MCF 10A (cell line): Measurements from ENCODE around the gene ZNF26. TPM values are rescaled to one million over a fixed set of nuclear protein-coding genes. Genes with fewer than 3 reads are reported as not detected.
"Not testable (repeated sequence)": the region's sequence is repeated elsewhere in the genome, so short reads cannot be mapped to it uniquely, and the experiment has no call there.

Experiments
- BruUV-seq: library from RNA; stranded (reverse); fragments of 400-500 nt; replicated peaks from 2 replicates; lab custom pipeline; 2021; lab: Mats Ljungman, UMichigan
- CTCF ChIA-PET: fragments of 300-600 bp; sonication (Branson Sonifier 250); formaldehyde crosslinking; extraction: SDS; loops from one replicate; lab custom pipeline; 2021; ENCODE audit warnings: antibody characterized with exemption, inconsistent platforms; lab: Yijun Ruan, JAX
- POLR2A ChIA-PET: fragments of 300-600, 350-650 bp; sonication (Branson Sonifier 250); formaldehyde crosslinking; extraction: SDS; loops from one replicate; lab custom pipeline; 2020; ENCODE audit warnings: antibody characterized with exemption, inconsistent platforms; lab: Yijun Ruan, JAX
- DNase-seq: peaks from one replicate; pipeline ENCODE4 v3.0.0-alpha.2; 2018; ENCODE audit not compliant: unreplicated experiment
- H3K27ac Mint-ChIP-seq: one replicate; pipeline ENCODE4 v1.8.0; 2022; ENCODE audit warnings: mild to moderate bottlenecking, low read depth, mixed read lengths; ENCODE audit not compliant: unreplicated experiment
- H3K27me3 Mint-ChIP-seq: one replicate; pipeline ENCODE4 v1.8.0; 2022; ENCODE audit warnings: mixed read lengths; ENCODE audit not compliant: insufficient read depth, unreplicated experiment
- H3K36me3 Mint-ChIP-seq: one replicate; pipeline ENCODE4 v1.8.0; 2022; ENCODE audit warnings: mild to moderate bottlenecking, moderate library complexity, mixed read lengths; ENCODE audit not compliant: insufficient read depth, unreplicated experiment
- H3K4me1 Mint-ChIP-seq: one replicate; pipeline ENCODE4 v1.8.0; 2022; ENCODE audit warnings: mixed read lengths; ENCODE audit not compliant: insufficient read depth, unreplicated experiment
- H3K4me3 Mint-ChIP-seq: one replicate; pipeline ENCODE4 v1.8.0; 2022; ENCODE audit warnings: mild to moderate bottlenecking, moderate library complexity, mixed read lengths; ENCODE audit not compliant: unreplicated experiment
- H3K9me3 Mint-ChIP-seq: one replicate; pipeline ENCODE4 v1.8.0; 2022; ENCODE audit warnings: mixed read lengths; ENCODE audit not compliant: unreplicated experiment
- CTCF ChIP-seq: fragments of 200-600 bp; IDR thresholded peaks from one replicate; pipeline ENCODE4 v1.8.0; 2022; ENCODE audit warnings: antibody characterized with exemption, mild to moderate bottlenecking; ENCODE audit not compliant: unreplicated experiment
- intact Hi-C: fragments of 100-400 bp; cut with micrococcal nuclease; formaldehyde crosslinking; loops from 2 replicates; pipeline ENCODE4 v1.14.1; 2022
- total RNA-seq: library from RNA; stranded (reverse); gene quantifications from 2 replicates; pipeline ENCODE4 v1.2.3, GENCODE V29; 2022

Gene ZNF26
- total RNA-seq, 1 experiment from 2014 or later: 18.7 TPM

DNA sequence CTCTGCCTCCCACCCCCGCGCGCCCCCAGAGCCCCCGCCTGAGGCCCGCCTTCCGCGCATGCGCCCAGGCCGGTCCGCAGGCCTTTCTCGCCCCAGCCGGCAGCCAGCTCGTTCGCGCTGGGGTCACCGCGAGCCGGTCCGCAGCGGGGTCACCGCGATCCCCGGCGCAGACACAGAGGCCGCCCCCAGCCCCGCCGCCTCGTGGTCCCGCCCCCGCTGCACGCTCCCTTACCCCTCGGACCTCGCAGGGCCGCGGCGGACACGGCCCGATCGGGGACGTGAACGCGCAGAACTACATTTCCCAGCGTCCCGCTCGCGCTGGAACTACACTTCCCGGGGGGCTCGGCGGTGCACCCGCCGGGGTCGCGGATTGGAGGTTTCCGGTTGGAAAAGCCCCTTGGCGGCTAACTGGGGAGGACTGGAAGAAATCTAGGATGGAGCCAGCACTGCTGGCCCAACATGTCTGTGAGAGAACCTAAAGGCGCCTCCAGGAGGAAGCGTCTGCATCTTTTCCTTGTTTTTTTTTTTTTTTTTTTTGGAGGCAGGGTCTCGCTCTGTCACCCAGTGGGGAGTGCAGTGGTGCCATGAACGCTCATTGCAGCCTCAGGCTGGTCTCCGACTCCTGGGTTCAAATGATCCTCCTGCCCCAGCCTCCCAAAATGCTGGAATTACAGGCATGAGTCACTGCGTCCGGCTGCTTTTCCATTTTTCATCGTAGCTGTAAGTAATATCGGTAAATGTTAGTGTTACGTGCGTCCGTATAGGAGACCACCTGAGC, 30.0 kb upstream of the ZNF26 start, which contains the start of gene ZNF605:
TSS of gene ZNF605 (minus strand) at position 296 of the 778 bp plus-strand sequence. CDS start 10,671 bp downstream, outside the sequence.
- Mint-ChIP-seq H3K9me3 (peaks cover 9% of the 10 kb centered on the region), H3K4me3 (peak within 1 kb of the TSS; percentile 83), H3K4me1 (peaks cover 10% of the 10 kb centered on the region), H3K27ac (peak within 1 kb of the TSS; percentile 88), H3K36me3 (peaks cover 19% of the 10 kb centered on the region), H3K27me3 (no peaks in the 10 kb centered on the region)
- intact Hi-C loops: no loop called here
- TF ChIP-seq CTCF: no peak
- ChIA-PET POLR2A (interaction anchor here (0.7 to 2.3 kb wide), 3 partner anchors 30 to 272 kb away, joined by 3 to 9 read pairs (median 7); partner anchors contain the start of genes ZNF26 and ZNF84), CTCF (interaction anchor here (0.6 kb wide), 2 partner anchors 31 to 111 kb away, joined by 3 to 4 read pairs; no protein-coding TSS in a partner anchor)
- BruUV-seq: TSS peak; percentile 44
- DNase-seq: peak; percentile 75

DNA sequence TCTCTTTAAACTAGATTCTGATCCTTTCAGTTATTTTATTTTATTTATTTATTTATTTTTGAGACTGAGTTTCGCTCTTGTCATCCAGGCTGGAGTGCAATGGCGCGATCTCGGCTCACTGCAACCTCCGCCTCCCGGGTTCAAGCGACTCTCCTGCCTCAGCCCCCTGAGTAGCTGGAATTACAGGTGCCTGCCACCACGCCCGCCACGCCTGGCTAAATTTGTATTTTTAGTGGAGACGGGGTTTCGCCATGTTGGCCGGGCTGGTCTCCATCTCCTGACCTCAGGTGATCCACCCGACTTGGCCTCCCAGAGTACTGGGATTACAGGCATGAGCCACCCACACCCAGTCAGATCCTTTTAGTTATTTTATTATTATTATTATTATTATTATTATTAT, 24.4 kb upstream of the ZNF26 start:
- POLR2A ChIA-PET, BruUV-seq, H3K27ac Mint-ChIP-seq: not testable (repeated sequence)

DNA sequence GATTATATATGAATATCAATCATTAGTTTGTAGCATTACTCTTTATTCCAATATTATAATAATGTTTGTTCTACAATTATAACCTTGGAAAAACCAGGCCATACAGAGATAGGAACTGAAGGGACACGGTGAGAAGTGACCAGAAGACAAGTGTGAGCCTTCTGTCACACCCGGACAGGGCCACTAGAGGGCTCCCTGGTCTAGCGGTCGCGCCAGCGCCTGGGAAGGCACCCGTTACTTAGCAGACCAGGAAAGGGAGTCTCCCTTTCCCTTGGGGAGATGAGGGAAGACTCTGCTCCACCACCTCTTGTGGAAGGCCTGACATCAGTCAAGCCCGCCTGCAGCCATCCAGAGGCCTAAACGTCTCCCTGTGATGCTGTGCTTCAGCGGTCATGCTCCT, 22.2 kb upstream of the ZNF26 start:
- H3K27ac Mint-ChIP-seq, BruUV-seq, H3K4me1 Mint-ChIP-seq, H3K27me3 Mint-ChIP-seq, H3K4me3 Mint-ChIP-seq, CTCF ChIA-PET, intact Hi-C loops, DNase-seq: not testable (repeated sequence)
- peaks cover 21% of the 10 kb centered on the region for H3K36me3 Mint-ChIP-seq
- POLR2A ChIA-PET: interaction anchor here (0.8 kb wide), 1 partner anchor 19 kb away, joined by 5 read pairs; no protein-coding TSS in a partner anchor
- peaks cover 11% of the 10 kb centered on the region for H3K9me3 Mint-ChIP-seq

More for the DNA sequence above, 24.4 kb upstream of the ZNF26 start:
- DNase-seq, H3K4me1 Mint-ChIP-seq, intact Hi-C loops, H3K4me3 Mint-ChIP-seq, H3K27me3 Mint-ChIP-seq, CTCF ChIA-PET: not testable (repeated sequence)
- Mint-ChIP-seq H3K9me3 (peaks cover 11% of the 10 kb centered on the region), H3K36me3 (peaks cover 21% of the 10 kb centered on the region)

DNA sequence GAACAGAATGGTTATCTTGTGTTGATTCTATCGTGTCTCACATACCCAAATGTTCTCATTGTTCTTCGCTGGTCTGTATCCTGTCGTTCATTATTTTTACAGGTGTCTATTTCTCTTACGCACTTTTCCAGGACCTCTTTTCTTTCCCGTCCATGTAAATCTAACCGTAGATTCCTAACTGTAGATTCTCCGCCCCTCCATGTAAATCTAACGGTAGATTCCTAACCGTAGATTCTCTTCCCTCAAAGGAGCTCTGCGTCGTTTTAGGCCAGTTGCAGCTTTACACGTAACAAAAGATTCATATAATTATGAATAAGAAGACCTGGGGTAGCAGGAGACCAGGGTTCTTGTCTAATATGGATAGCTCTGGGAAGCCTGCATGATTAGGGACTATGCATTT, 20.4 kb upstream of the ZNF26 start:
- no TSS peak for BruUV-seq

More for the DNA sequence above, 20.4 kb upstream of the ZNF26 start:
- POLR2A ChIA-PET: no interaction called here
- intact Hi-C loops: no loop called here
- no peak for TF ChIP-seq CTCF
- Mint-ChIP-seq H3K27me3 (no peaks in the 10 kb centered on the region), H3K9me3 (peaks cover 11% of the 10 kb centered on the region), H3K36me3 (peaks cover 18% of the 10 kb centered on the region), H3K4me3 (no peak overlapping the region), H3K27ac (no peak overlapping the region), H3K4me1 (no peaks in the 10 kb centered on the region)
- no peak for DNase-seq
- CTCF ChIA-PET: no interaction called here
